Tibial artery (tissue), 4 donors: ENCODE data around the gene CGGBP1.

Source experiments
- DNase-seq, 2 donors: peaks; one replicate each; pipeline ENCODE4 v3.0.0-alpha.2; 2019
- H3K27ac ChIP-seq, 2 donors: fragments of 200-600 bp; sonication (generic) in 1 of 2; 1 replicate in 1 of 2; 2 replicates in 1 of 2; pipeline ENCODE4 v1.5.1; 2018 to 2019; ENCODE audit warnings: mild to moderate bottlenecking in 1 of 2
- H3K27me3 ChIP-seq, 2 donors: fragments of 200-600 bp; sonication (generic) in 1 of 2; one replicate each; pipeline versions ENCODE4 v1.5.1 to v1.6.0; 2016 to 2019
- H3K36me3 ChIP-seq, 3 donors: fragments of 200-600 bp; sonication (generic) in 2 of 3; one replicate each; pipeline ENCODE4 v1.5.1; 2016 to 2019; ENCODE audit warnings: mild to moderate bottlenecking in 2 of 3
- H3K4me1 ChIP-seq, 4 donors: fragments of 200-600 bp; sonication (generic) in 2 of 4; 1 replicate in 3 of 4; 2 replicates in 1 of 4; pipeline ENCODE4 v1.5.1; 2016 to 2019
- H3K4me3 ChIP-seq, 2 donors: fragments of 200-600 bp; sonication (generic) in 1 of 2; 1 replicate in 1 of 2; 2 replicates in 1 of 2; pipeline ENCODE4 v1.5.1; 2018 to 2019; ENCODE audit warnings: mild to moderate bottlenecking in 2 of 2
- H3K9me3 ChIP-seq, 3 donors: fragments of 200-600 bp; sonication (generic) in 1 of 3; one replicate each; pipeline ENCODE4 v1.5.1; 2016 to 2019
- intact Hi-C: fragments of 100-400 bp; cut with DNase I; formaldehyde crosslinking; loops from one replicate; pipeline ENCODE4 v1.15.0; 2023; ENCODE audit warnings: low total_unique reads
- TF ChIP-seq, protein P1 (sequence below), 2 experiments: fragments of 200-600 bp in 1 of 2; fragments of 450-650 bp in 1 of 2; IDR thresholded peaks; one replicate each; pipeline ENCODE4 v1.5.1; 2017 to 2019; ENCODE audit warnings: antibody characterized with exemption in 2 of 2, mild to moderate bottlenecking in 1 of 2, moderate library complexity in 1 of 2

The CGGBP1 gene

GRCh38 chr3:88010810-88011209, 48.0 kb downstream of the CGGBP1 start:
- Histone ChIP-seq H3K9me3 (no peaks in the 10 kb centered on the region), H3K27ac (no peak overlapping the region), H3K4me1 (no peaks in the 10 kb centered on the region), H3K36me3 (no peaks in the 10 kb centered on the region), H3K27me3 (no peaks in the 10 kb centered on the region), H3K4me3 (no peak overlapping the region)
- TF ChIP-seq, protein P1, sequence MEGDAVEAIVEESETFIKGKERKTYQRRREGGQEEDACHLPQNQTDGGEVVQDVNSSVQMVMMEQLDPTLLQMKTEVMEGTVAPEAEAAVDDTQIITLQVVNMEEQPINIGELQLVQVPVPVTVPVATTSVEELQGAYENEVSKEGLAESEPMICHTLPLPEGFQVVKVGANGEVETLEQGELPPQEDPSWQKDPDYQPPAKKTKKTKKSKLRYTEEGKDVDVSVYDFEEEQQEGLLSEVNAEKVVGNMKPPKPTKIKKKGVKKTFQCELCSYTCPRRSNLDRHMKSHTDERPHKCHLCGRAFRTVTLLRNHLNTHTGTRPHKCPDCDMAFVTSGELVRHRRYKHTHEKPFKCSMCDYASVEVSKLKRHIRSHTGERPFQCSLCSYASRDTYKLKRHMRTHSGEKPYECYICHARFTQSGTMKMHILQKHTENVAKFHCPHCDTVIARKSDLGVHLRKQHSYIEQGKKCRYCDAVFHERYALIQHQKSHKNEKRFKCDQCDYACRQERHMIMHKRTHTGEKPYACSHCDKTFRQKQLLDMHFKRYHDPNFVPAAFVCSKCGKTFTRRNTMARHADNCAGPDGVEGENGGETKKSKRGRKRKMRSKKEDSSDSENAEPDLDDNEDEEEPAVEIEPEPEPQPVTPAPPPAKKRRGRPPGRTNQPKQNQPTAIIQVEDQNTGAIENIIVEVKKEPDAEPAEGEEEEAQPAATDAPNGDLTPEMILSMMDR (IDR thresholded peaks at IDR 0.05) = no peak
- intact Hi-C loops = no loop called here
- no peak for DNase-seq

GRCh38 chr3:88009066-88009465, 49.7 kb downstream of the CGGBP1 start:
- Histone ChIP-seq H3K9me3 (no peaks in the 10 kb centered on the region), H3K4me1 (no peaks in the 10 kb centered on the region), H3K4me3 (no peak overlapping the region), H3K27me3 (no peaks in the 10 kb centered on the region), H3K27ac (no peak overlapping the region), H3K36me3 (no peaks in the 10 kb centered on the region)
- intact Hi-C loops = no loop called here
- DNase-seq = no peak
- TF ChIP-seq, protein P1 (IDR thresholded peaks at IDR 0.05) = no peak

GRCh38 chr3:88005066-88005465, 53.7 kb downstream of the CGGBP1 start:
- no peak for DNase-seq

GRCh38 chr3:88003115-88003755, 55.6 kb downstream of the CGGBP1 start:
- no peaks in the 10 kb centered on the region for H3K36me3 ChIP-seq
- no peak for DNase-seq
- TF ChIP-seq, protein P1 (IDR thresholded peaks at IDR 0.05) = peak; percentile 55 to 63

More at GRCh38 chr3:88005066-88005465, 53.7 kb downstream of the CGGBP1 start:
- Histone ChIP-seq H3K4me3 (no peak overlapping the region), H3K36me3 (no peaks in the 10 kb centered on the region), H3K27me3 (no peaks in the 10 kb centered on the region), H3K9me3 (no peaks in the 10 kb centered on the region), H3K4me1 (no peaks in the 10 kb centered on the region), H3K27ac (no peak overlapping the region)
- intact Hi-C loops = no loop called here
- TF ChIP-seq, protein P1 (IDR thresholded peaks at IDR 0.05) = peak; percentile 14 to 19

DNA sequence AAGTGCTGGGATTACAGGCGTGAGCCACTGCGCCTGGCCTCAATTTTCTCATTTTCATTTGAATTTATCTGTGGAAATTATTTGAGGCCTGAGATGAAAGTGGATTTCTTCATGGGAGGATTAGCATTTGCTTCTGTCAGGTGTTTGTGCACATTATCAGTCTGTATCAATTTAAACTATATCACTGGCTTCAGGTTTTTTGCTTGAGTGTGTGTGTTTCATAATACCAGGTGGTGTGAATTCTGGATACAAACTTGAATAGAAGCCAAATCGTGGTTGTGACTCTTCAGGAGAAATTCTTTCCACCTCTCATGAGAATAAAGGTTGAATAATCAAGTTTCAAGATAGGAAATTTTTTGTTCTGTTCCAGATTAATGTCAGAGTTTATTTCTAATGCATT, 56.4 kb downstream of the CGGBP1 start:
- H3K36me3 ChIP-seq = no peaks in the 10 kb centered on the region
- TF ChIP-seq, protein P1 (IDR thresholded peaks at IDR 0.05) = no peak
- no peaks in the 10 kb centered on the region for H3K4me1 ChIP-seq
- H3K27ac ChIP-seq = no peak overlapping the region
- no peaks in the 10 kb centered on the region for H3K9me3 ChIP-seq
- intact Hi-C loops = no loop called here
- no peak overlapping the region for H3K4me3 ChIP-seq
- no peak for DNase-seq
- H3K27me3 ChIP-seq = no peaks in the 10 kb centered on the region

More at GRCh38 chr3:88003115-88003755, 55.6 kb downstream of the CGGBP1 start:
- no peak overlapping the region for H3K27ac ChIP-seq
- intact Hi-C loops = no loop called here
- no peaks in the 10 kb centered on the region for H3K27me3 ChIP-seq
- no peaks in the 10 kb centered on the region for H3K9me3 ChIP-seq
- no peak overlapping the region for H3K4me3 ChIP-seq
- H3K4me1 ChIP-seq = no peaks in the 10 kb centered on the region
